GM12873 (cell line): ENCODE data around the gene TSHZ2.

ENCODE experiments used
- TF ChIP-seq, protein P1 (sequence below): IDR thresholded peaks from 2 replicates; pipeline ENCODE4 v1.5.1; 2012; ENCODE audit warnings: low read depth, mild to moderate bottlenecking, moderate library complexity, low read length, control low read depth; ENCODE audit not compliant: insufficient read depth; ENCODE audit errors: missing control alignments

Gene TSHZ2

GRCh38 chr20:53510262-53510661, 538.1 kb downstream of the TSHZ2 start:
- TF ChIP-seq, protein P1, sequence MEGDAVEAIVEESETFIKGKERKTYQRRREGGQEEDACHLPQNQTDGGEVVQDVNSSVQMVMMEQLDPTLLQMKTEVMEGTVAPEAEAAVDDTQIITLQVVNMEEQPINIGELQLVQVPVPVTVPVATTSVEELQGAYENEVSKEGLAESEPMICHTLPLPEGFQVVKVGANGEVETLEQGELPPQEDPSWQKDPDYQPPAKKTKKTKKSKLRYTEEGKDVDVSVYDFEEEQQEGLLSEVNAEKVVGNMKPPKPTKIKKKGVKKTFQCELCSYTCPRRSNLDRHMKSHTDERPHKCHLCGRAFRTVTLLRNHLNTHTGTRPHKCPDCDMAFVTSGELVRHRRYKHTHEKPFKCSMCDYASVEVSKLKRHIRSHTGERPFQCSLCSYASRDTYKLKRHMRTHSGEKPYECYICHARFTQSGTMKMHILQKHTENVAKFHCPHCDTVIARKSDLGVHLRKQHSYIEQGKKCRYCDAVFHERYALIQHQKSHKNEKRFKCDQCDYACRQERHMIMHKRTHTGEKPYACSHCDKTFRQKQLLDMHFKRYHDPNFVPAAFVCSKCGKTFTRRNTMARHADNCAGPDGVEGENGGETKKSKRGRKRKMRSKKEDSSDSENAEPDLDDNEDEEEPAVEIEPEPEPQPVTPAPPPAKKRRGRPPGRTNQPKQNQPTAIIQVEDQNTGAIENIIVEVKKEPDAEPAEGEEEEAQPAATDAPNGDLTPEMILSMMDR: no peak

DNA sequence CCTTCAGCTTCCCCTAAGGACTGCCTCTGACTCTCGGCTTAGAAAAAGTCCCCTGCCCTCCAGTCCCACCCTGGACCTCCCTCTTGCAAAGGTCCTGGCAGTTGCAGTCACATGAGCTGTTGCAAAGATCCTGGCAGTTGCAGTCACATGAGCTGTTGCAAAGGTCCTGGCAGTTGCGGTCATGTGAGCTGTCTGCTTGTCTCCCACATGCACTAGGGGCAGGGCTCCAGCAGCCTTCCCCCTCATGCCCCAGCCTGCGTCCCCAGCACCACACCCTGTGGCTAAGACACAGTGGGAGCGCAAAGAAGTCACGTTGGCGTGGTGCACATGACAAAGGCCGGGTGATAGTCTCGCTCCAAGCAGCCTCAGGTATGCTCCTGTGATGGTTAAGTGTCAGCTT, 538.5 kb downstream of the TSHZ2 start:
- TF ChIP-seq, protein P1: no peak

GRCh38 chr20:53512076-53512475, 539.9 kb downstream of the TSHZ2 start:
- TF ChIP-seq, protein P1: no peak

- TF ChIP-seq, protein P1: no peak
These were observed 541.0 kb downstream of the TSHZ2 start for GRCh38 chr20:53513168-53513488.

DNA sequence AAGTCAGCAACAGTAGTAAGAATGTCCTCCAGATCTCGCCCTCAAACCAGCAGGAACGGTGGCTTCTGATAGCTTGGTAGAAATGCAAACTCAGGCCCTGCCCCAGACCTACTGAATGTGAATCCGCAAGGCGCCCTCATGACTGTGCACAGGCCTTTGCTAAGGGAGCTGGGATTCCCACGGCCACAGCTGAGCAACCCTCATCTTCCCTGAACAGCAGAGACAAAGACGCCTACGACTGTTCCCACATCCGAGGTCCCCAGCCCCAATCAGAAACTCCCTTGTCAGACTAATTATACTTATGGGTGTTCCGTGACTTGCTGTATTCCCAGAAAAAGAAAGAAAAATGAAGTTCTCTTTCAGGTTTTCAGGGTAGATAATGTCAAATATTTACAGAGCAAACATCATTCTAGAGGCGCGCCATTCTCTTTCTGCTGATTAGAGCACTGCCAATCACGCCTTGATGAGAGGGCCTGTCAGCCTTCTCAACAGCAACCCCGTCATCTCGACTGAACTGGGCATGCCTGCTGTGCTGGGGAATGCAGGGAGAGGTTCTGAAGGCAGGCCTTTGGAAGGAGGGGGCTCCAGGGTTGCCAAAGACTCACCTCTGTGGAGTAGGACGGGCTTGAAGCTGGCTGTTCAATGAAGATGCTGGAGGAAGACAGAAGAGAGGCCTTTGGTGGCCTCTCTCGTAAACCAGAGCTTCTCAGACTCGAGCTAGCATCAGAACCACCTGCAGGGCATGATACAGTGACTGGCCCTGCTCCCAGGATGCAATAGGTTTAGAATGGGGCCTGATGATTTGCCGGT, 541.5 kb downstream of the TSHZ2 start:
- TF ChIP-seq, protein P1: no peak

- TF ChIP-seq, protein P1: no peak
These were observed 543.6 kb downstream of the TSHZ2 start for GRCh38 chr20:53515749-53516148.

GRCh38 chr20:53517146-53517545, 545.0 kb downstream of the TSHZ2 start:
- TF ChIP-seq, protein P1: no peak
